CD14-positive monocyte (primary cell): ENCODE data around the gene SHBG. TPM values are rescaled to one million over a fixed set of nuclear protein-coding genes. Genes with fewer than 3 reads are reported as not detected.

ENCODE experiments used
- DNase-seq, 3 donors: peaks; one replicate each; pipeline ENCODE4 v3.0.0-alpha.2; 2011 to 2022
- H2AFZ ChIP-seq: 2 replicates; pipeline ENCODE4 v1.6.0; 2012; ENCODE audit warnings: mild to moderate bottlenecking, low read depth, low read length, inconsistent platforms; ENCODE audit not compliant: insufficient read depth, poor library complexity, severe bottlenecking
- H3K27ac ChIP-seq, 2 donors: 1 replicate in 1 of 2; 2 replicates in 1 of 2; pipeline ENCODE4 v1.5.1; 2012 to 2013; ENCODE audit warnings: low read length in 2 of 2, control low read depth in 1 of 2, inconsistent platforms in 1 of 2, low read depth in 1 of 2, mild to moderate bottlenecking in 1 of 2
- H3K27me3 ChIP-seq, 2 donors: one replicate each; pipeline versions ENCODE4 v1.6.0 to v1.6.1; 2011 to 2013; ENCODE audit warnings: low read length in 2 of 2; ENCODE audit not compliant: control insufficient read depth in 2 of 2, insufficient read depth in 2 of 2
- H3K36me3 ChIP-seq, 2 donors: replicated peaks in 1 of 2; 1 replicate in 1 of 2; 2 replicates in 1 of 2; pipeline versions ENCODE4 v1.5.1 to v1.6.1; 2012 to 2013; ENCODE audit warnings: low read length in 2 of 2, control low read depth in 1 of 2, inconsistent platforms in 1 of 2, mild to moderate bottlenecking in 1 of 2; ENCODE audit not compliant: insufficient read depth in 2 of 2, control insufficient read depth in 1 of 2
- H3K4me1 ChIP-seq, 2 donors: 1 replicate in 1 of 2; 2 replicates in 1 of 2; pipeline versions ENCODE4 v1.5.1 to v1.6.1; 2012 to 2013; ENCODE audit warnings: low read length in 2 of 2, control low read depth in 1 of 2, inconsistent platforms in 1 of 2, mild to moderate bottlenecking in 1 of 2, moderate library complexity in 1 of 2; ENCODE audit not compliant: insufficient read depth in 2 of 2, control insufficient read depth in 1 of 2
- H3K4me2 ChIP-seq: replicated peaks from 2 replicates; pipeline ENCODE3; 2012; ENCODE audit warnings: low read length, moderate library complexity, mild to moderate bottlenecking; ENCODE audit not compliant: poor library complexity, severe bottlenecking; ENCODE audit errors: extremely low read depth
- H3K4me3 ChIP-seq, 3 experiments: fragments of 200-600 bp in 1 of 3; sonication (generic) in 1 of 3; replicated peaks in 1 of 3; 1 replicate in 2 of 3; 2 replicates in 1 of 3; pipeline ENCODE4 v1.5.1; 2011 to 2013; ENCODE audit warnings: low read length in 3 of 3, mild to moderate bottlenecking in 3 of 3, control low read depth in 2 of 3, low read depth in 2 of 3, inconsistent platforms in 1 of 3, moderate library complexity in 1 of 3
- H3K79me2 ChIP-seq: 2 replicates; pipeline ENCODE4 v1.6.0; 2012; ENCODE audit warnings: mild to moderate bottlenecking, control low read depth, inconsistent platforms, low read length, moderate library complexity; ENCODE audit not compliant: insufficient read depth
- H3K9ac ChIP-seq: 2 replicates; pipeline ENCODE4 v1.6.0; 2017; ENCODE audit warnings: low read length, mild to moderate bottlenecking; ENCODE audit not compliant: insufficient read depth, poor library complexity, severe bottlenecking
- H3K9me3 ChIP-seq, 2 donors: replicated peaks in 1 of 2; 1 replicate in 1 of 2; 2 replicates in 1 of 2; pipeline versions ENCODE4 v1.5.1 to v1.6.1; 2012 to 2013; ENCODE audit warnings: low read length in 2 of 2, control low read depth in 1 of 2; ENCODE audit not compliant: control insufficient read depth in 1 of 2, insufficient read depth in 1 of 2
- H4K20me1 ChIP-seq: 2 replicates; pipeline ENCODE4 v1.6.0; 2012; ENCODE audit warnings: mild to moderate bottlenecking, low read length, control low read depth, moderate library complexity; ENCODE audit not compliant: insufficient read depth
- H3K27ac Mint-ChIP-seq, 7 donors: one replicate each; pipeline ENCODE4 v1.8.0; 2020; ENCODE audit warnings: mild to moderate bottlenecking in 7 of 7, mixed read lengths in 7 of 7, moderate library complexity in 6 of 7, inconsistent platforms in 2 of 7
- H3K27me3 Mint-ChIP-seq, 3 donors: one replicate each; pipeline ENCODE4 v1.8.0; 2021 to 2022; ENCODE audit warnings: low read depth in 3 of 3, mild to moderate bottlenecking in 3 of 3, mixed read lengths in 3 of 3, moderate library complexity in 3 of 3, inconsistent platforms in 1 of 3
- H3K36me3 Mint-ChIP-seq, 2 donors: one replicate each; pipeline ENCODE4 v1.8.0; 2020; ENCODE audit warnings: mixed read lengths in 2 of 2, inconsistent platforms in 1 of 2, mild to moderate bottlenecking in 1 of 2
- H3K4me1 Mint-ChIP-seq: one replicate; pipeline ENCODE4 v1.8.0; 2020; ENCODE audit warnings: mild to moderate bottlenecking, mixed read lengths
- H3K4me3 Mint-ChIP-seq, 2 donors: one replicate each; pipeline ENCODE4 v1.8.0; 2020; ENCODE audit warnings: mild to moderate bottlenecking in 2 of 2, mixed read lengths in 2 of 2, moderate library complexity in 1 of 2
- H3K9me3 Mint-ChIP-seq, 7 donors: one replicate each; pipeline ENCODE4 v1.8.0; 2020 to 2022; ENCODE audit warnings: mixed read lengths in 7 of 7, mild to moderate bottlenecking in 6 of 7, moderate library complexity in 6 of 7, inconsistent platforms in 2 of 7
- WGBS: methylation state at CpG from one replicate; pipeline ENCODE4 v1.1.5; 2013; ENCODE audit warnings: missing lambda C conversion rate; ENCODE audit not compliant: insufficient coverage; 5-methylcytosine and 5-hydroxymethylcytosine counted together
- intact Hi-C, 2 donors: fragments of 100-400 bp; cut with micrococcal nuclease; formaldehyde crosslinking; loops; one replicate each; pipeline versions ENCODE4 v1.15.0 to v1.15.1; 2023
- polyA plus RNA-seq, 3 donors: library from polyadenylated mRNA; depleted of rRNA in 1 of 3; unstranded in 2 of 3; stranded (reverse) in 1 of 3; fragments of 300-500 nt in 2 of 3; fragments of >200 nt in 1 of 3; fragmentation: Illumina TruSeq in 2 of 3; gene quantifications; 1 replicate in 2 of 3; 2 replicates in 1 of 3; pipeline ENCODE4 v1.2.3, GENCODE V29; 2012 to 2021
- TF ChIP-seq, protein P1 (sequence below): fragments of 200-600 bp; IDR thresholded peaks from one replicate; pipeline ENCODE4 v1.8.0; 2022; ENCODE audit warnings: antibody characterized with exemption, mild to moderate bottlenecking

Gene SHBG
- polyA plus RNA-seq, 3 donors: 0.43 TPM; not detected in 1

DNA sequence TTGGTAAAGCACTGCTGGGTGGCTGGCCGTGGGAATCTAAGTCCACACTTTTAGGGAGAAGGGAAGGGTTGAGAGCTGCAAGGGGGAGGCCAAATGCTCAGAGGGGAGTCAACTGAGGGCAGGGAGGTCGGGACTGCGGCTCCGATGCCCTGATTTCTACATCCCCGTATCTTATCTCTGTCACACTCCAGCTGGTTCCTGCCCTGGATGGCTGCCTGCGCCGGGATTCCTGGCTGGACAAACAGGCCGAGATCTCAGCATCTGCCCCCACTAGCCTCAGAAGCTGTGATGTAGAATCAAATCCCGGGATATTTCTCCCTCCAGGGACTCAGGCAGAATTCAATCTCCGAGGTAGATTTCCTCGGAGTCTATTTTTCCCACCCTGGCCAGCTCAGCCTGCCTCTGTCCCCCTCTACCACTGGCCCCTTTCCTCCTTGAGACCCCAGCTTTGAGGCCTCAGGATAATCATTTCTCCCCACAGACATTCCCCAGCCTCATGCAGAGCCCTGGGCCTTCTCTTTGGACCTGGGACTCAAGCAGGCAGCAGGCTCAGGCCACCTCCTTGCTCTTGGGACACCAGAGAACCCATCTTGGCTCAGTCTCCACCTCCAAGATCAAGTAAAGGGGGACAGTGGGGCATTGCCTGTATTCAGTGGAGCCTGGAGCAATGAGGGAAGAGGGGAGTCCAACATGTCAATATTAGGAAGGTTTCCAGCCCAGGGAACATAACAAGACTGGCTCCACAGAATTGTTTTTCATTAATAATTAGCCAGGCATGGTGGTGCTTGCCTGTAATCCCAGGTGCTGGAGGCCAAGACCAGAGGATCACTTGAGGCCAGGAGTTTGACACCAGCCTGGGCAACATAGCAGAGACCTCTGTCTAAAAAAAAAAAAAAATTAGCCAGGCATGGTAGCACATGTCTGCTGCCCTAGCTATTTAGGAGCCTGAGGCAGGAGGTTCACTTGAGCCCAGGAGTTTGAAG, 1.8 kb downstream of the SHBG start:
- Mint-ChIP-seq H3K27me3 (peaks cover 1 to 6% (median 3%) of the 10 kb centered on the region in 3 donors), H3K36me3 (no peaks in the 10 kb centered on the region), H3K4me1 (peaks cover 13% of the 10 kb centered on the region), H3K27ac (peak overlapping the region in 2 of 7 donors; percentile 73 to 87), H3K4me3 (no peak overlapping the region), H3K9me3 (peaks cover 0 to 3% (median 0%) of the 10 kb centered on the region in 7 donors)
- H3K9me3 ChIP-seq: no peaks in the 10 kb centered on the region
- H3K27me3 ChIP-seq: no peaks in the 10 kb centered on the region
- intact Hi-C loops: no loop called here
- H3K9ac ChIP-seq: no peak overlapping the region
- no peaks in the 10 kb centered on the region for H4K20me1 ChIP-seq
- H2AFZ ChIP-seq: no peak overlapping the region
- WGBS: 98% methylated on average over 8 of the region's 11 CpGs
- DNase-seq: no peak
- no peak overlapping the region for H3K4me2 ChIP-seq
- no peak overlapping the region for H3K27ac ChIP-seq
- TF ChIP-seq, protein P1, sequence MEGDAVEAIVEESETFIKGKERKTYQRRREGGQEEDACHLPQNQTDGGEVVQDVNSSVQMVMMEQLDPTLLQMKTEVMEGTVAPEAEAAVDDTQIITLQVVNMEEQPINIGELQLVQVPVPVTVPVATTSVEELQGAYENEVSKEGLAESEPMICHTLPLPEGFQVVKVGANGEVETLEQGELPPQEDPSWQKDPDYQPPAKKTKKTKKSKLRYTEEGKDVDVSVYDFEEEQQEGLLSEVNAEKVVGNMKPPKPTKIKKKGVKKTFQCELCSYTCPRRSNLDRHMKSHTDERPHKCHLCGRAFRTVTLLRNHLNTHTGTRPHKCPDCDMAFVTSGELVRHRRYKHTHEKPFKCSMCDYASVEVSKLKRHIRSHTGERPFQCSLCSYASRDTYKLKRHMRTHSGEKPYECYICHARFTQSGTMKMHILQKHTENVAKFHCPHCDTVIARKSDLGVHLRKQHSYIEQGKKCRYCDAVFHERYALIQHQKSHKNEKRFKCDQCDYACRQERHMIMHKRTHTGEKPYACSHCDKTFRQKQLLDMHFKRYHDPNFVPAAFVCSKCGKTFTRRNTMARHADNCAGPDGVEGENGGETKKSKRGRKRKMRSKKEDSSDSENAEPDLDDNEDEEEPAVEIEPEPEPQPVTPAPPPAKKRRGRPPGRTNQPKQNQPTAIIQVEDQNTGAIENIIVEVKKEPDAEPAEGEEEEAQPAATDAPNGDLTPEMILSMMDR: no peak
- H3K79me2 ChIP-seq: peaks cover 9% of the 10 kb centered on the region
- no peaks in the 10 kb centered on the region for H3K36me3 ChIP-seq
- no peak overlapping the region for H3K4me3 ChIP-seq
- H3K4me1 ChIP-seq: peaks cover 9 to 13% of the 10 kb centered on the region in 2 donors

DNA sequence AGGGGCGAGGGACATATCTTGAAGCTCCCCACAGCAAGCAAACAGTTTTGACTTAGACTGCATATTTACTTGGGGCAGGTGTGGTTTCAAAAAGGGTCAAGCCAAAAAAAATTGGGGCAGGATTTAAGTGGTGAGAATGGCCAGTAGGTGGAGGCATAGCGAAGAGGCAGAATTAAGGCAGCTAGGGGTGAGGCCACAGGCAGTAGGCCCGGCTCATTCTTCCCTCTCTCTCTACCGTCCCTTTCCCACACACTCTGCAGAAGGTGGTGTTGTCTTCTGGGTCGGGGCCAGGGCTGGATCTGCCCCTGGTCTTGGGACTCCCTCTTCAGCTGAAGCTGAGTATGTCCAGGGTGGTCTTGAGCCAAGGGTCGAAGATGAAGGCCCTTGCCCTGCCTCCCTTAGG, 2.6 kb downstream of the SHBG start:
- DNase-seq: peak; percentile 62 to 67 (median 63)
- no peak overlapping the region for H3K27ac ChIP-seq
- 57% methylated on average over 2 of the region's 6 CpGs for WGBS
- no peak overlapping the region for H3K4me2 ChIP-seq
- H3K79me2 ChIP-seq: peaks cover 1% of the 10 kb centered on the region
- H3K36me3 Mint-ChIP-seq: no peaks in the 10 kb centered on the region
- TF ChIP-seq, protein P1: peak; percentile 75
- peak overlapping the region; percentile 63 for H2AFZ ChIP-seq
- peak overlapping the region in 1 of 7 donors; percentile 46 for H3K27ac Mint-ChIP-seq
- H3K36me3 ChIP-seq: no peaks in the 10 kb centered on the region
- peaks cover 0 to 3% (median 0%) of the 10 kb centered on the region in 7 donors for H3K9me3 Mint-ChIP-seq
- H3K9ac ChIP-seq: no peak overlapping the region
- H3K4me1 Mint-ChIP-seq: peaks cover 10% of the 10 kb centered on the region
- H3K4me3 ChIP-seq: no peak overlapping the region
- intact Hi-C loops: no loop called here
- H4K20me1 ChIP-seq: no peaks in the 10 kb centered on the region
- H3K27me3 Mint-ChIP-seq: peaks cover 1 to 6% (median 3%) of the 10 kb centered on the region in 3 donors
- H3K4me1 ChIP-seq: peaks cover 4 to 8% of the 10 kb centered on the region in 2 donors
- no peaks in the 10 kb centered on the region for H3K27me3 ChIP-seq
- H3K4me3 Mint-ChIP-seq: no peak overlapping the region
- H3K9me3 ChIP-seq: no peaks in the 10 kb centered on the region
